Cardiac muscle cell (in vitro differentiated cells and primary cell): Measurements from ENCODE around the gene SPIB. TPM values are rescaled to one million over a fixed set of nuclear protein-coding genes. Genes with fewer than 3 reads are reported as not detected.

ENCODE experiments used
- DNase-seq, 2 donors: peaks; one replicate each; pipeline versions ENCODE4 v3.0.0 to v3.0.0-alpha.2; 2010 to 2017; ENCODE audit warnings: low read depth in 1 of 2, low spot score in 1 of 2
- H3K27ac ChIP-seq: fragments of 200-600 bp; sonication (generic); 2 replicates; pipeline ENCODE4 v1.5.1; 2016
- H3K27me3 ChIP-seq: fragments of 200-600 bp; sonication (generic); 2 replicates; pipeline ENCODE4 v1.6.0; 2016; ENCODE audit warnings: control low read depth
- H3K36me3 ChIP-seq: fragments of 200-600 bp; sonication (generic); 2 replicates; pipeline ENCODE4 v1.5.1; 2016; ENCODE audit warnings: control low read depth
- H3K4me1 ChIP-seq: fragments of 200-600 bp; sonication (generic); 2 replicates; pipeline ENCODE4 v1.8.1; 2017; ENCODE audit warnings: low read depth, mild to moderate bottlenecking, mixed run types
- H3K4me3 ChIP-seq: fragments of 200-600 bp; sonication (generic); 2 replicates; pipeline ENCODE4 v1.5.1; 2016; ENCODE audit warnings: mild to moderate bottlenecking
- H3K9me3 ChIP-seq: fragments of 200-600 bp; sonication (generic); 2 replicates; pipeline ENCODE4 v1.5.1; 2017; ENCODE audit warnings: low read depth, mild to moderate bottlenecking, control low read depth
- CTCF ChIP-seq: IDR thresholded peaks from 2 replicates; pipeline ENCODE4 v1.5.1; 2012; ENCODE audit warnings: low read depth, mild to moderate bottlenecking, low read length
- polyA plus RNA-seq: library from polyadenylated mRNA; unstranded; fragments of >200 nt; fragmentation: Nextera tagmentation; extraction: Ambion mirVana; gene quantifications from 2 replicates; pipeline ENCODE4 v1.2.1, GENCODE V29; 2016
- total RNA-seq: library from RNA; depleted of rRNA; stranded (reverse); fragments of >200 nt; gene quantifications from 2 replicates; pipeline ENCODE4 v1.2.3, GENCODE V29; 2016

Gene SPIB
- total and polyA plus RNA-seq, 2 experiments from 2014 or later: 0.15 to 1.5 TPM

DNA sequence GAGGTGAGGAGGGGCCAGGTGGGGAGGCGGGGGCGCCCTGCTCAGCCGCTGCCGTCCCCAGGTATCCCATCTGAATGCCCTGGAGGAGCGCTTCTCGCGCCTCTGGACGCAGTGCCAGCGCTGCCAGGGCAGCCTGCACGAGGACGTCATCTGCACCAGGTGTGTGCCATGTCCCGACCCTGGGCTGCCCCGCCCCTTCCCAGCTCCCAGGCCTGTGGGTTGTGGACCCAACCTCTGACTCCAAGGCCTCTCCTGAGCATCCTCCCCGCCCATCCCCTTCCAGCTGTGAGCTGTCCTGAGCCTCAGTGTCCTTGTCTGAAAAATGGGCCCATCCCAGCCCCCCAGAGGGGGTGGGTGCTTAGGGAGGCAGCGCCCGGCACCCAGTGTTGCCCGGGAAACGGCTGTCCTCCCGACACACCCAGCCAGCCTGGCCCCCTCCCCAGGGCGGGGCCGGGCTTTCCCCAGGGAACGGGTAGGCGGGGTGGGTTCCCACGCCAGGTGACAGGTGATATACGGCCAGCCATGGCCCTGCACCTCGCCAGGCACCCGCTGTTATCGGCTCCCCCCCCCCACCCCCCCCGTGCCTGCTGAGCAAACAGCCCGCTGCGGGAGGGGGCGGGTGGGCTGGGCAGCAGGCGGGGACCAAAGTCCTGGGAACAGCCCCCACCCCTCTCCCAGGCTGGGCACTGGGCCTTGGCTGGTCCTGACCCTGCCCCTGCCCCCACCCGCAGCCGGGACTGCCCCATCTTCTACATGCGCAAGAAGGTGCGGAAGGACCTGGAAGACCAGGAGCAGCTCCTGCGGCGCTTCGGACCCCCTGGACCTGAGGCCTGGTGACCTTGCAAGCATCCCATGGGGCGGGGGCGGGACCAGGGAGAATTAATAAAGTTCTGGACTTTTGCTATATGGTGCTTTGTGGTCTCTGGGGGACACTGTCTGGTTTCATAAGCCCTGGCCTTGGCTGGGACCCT is 1.3 kb upstream of the SPIB start:
- peaks cover 3% of the 10 kb centered on the region for H3K4me1 ChIP-seq
- H3K27ac ChIP-seq: no peak overlapping the region
- H3K27me3 ChIP-seq: peaks cover 17% of the 10 kb centered on the region
- H3K9me3 ChIP-seq: no peaks in the 10 kb centered on the region
- H3K36me3 ChIP-seq: no peaks in the 10 kb centered on the region
- no peak for TF ChIP-seq CTCF
- no peak overlapping the region for H3K4me3 ChIP-seq
- no peak for DNase-seq

GRCh38 chr19:50419022-50419579 is 363 bp downstream of the SPIB start:
- Histone ChIP-seq H3K27me3 (peaks cover 17% of the 10 kb centered on the region), H3K4me3 (peak overlapping the region; percentile 13), H3K9me3 (no peaks in the 10 kb centered on the region), H3K27ac (no peak overlapping the region), H3K4me1 (peaks cover 3% of the 10 kb centered on the region), H3K36me3 (no peaks in the 10 kb centered on the region)
- TF ChIP-seq CTCF: no peak
- DNase-seq: no peak

GRCh38 chr19:50419580-50420035 is 870 bp downstream of the SPIB start:
- H3K9me3 ChIP-seq: no peaks in the 10 kb centered on the region
- peaks cover 17% of the 10 kb centered on the region for H3K27me3 ChIP-seq
- no peak for TF ChIP-seq CTCF
- no peak overlapping the region for H3K4me3 ChIP-seq
- no peak overlapping the region for H3K27ac ChIP-seq
- H3K36me3 ChIP-seq: no peaks in the 10 kb centered on the region
- no peak for DNase-seq
- peaks cover 3% of the 10 kb centered on the region for H3K4me1 ChIP-seq

- H3K4me3 ChIP-seq: no peak overlapping the region
- peaks cover 17% of the 10 kb centered on the region for H3K27me3 ChIP-seq
- H3K9me3 ChIP-seq: no peaks in the 10 kb centered on the region
- DNase-seq: no peak
- no peak overlapping the region for H3K27ac ChIP-seq
- no peak for TF ChIP-seq CTCF
- peaks cover 3% of the 10 kb centered on the region for H3K4me1 ChIP-seq
- H3K36me3 ChIP-seq: no peaks in the 10 kb centered on the region
Observed at GRCh38 chr19:50420127-50420526, 1.4 kb downstream of the SPIB start.

DNA sequence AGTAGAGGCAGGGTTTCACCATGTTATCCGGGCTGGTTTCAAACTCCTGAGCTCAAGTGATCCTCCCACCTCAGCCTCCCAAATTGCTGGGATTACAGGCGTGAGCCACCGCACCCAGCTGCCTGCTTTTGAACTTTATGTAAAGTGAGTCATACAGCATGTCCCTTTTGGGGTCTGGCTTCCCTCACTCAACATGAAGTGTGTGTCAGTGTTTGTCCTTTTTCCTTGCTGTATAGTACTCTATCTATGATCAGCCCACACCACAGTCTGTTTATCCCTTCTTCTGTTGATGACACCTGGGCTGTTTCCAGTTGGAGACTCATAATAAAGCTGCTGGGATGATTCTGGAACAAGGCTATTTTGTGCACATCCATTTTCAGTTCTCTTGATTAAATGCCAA is 2.1 kb downstream of the SPIB start:
- Histone ChIP-seq H3K36me3 (no peaks in the 10 kb centered on the region), H3K4me3 (no peak overlapping the region), H3K9me3 (no peaks in the 10 kb centered on the region), H3K4me1 (peaks cover 3% of the 10 kb centered on the region), H3K27ac (no peak overlapping the region), H3K27me3 (peaks cover 17% of the 10 kb centered on the region)
- no peak for TF ChIP-seq CTCF
- no peak for DNase-seq
